HL-60/S4 (cell line): ENCODE measurements around the gene CCDC85C.

Experiments
- in situ Hi-C: fragments of 300-500 bp; cut with MboI; formaldehyde crosslinking; loops from 2 replicates; pipeline ENCODE4 v1.14.3; 2022; ENCODE audit warnings: low sequenced_read_pairs

The CCDC85C gene

GRCh38 chr14:99544991-99545390 is 59.0 kb downstream of the CCDC85C start:
- in situ Hi-C loops = no loop called here

GRCh38 chr14:99543985-99544384 is 60.0 kb downstream of the CCDC85C start:
- in situ Hi-C loops = no loop called here

GRCh38 chr14:99543370-99543769 is 60.6 kb downstream of the CCDC85C start:
- in situ Hi-C loops = no loop called here

- in situ Hi-C loops = no loop called here
Observed at GRCh38 chr14:99542566-99542965, 61.4 kb downstream of the CCDC85C start.

GRCh38 chr14:99541677-99542470 is 62.1 kb downstream of the CCDC85C start:
- in situ Hi-C loops = no loop called here

GRCh38 chr14:99541211-99541610 is 62.8 kb downstream of the CCDC85C start:
- in situ Hi-C loops = no loop called here

- in situ Hi-C loops = no loop called here
Observed at GRCh38 chr14:99540196-99541032, 63.6 kb downstream of the CCDC85C start.

GRCh38 chr14:99539491-99539890 is 64.5 kb downstream of the CCDC85C start:
- in situ Hi-C loops = no loop called here

- in situ Hi-C loops = no loop called here
Observed at GRCh38 chr14:99538733-99539132, 65.3 kb downstream of the CCDC85C start.

- in situ Hi-C loops = no loop called here
Observed at GRCh38 chr14:99538275-99538674, 65.7 kb downstream of the CCDC85C start.

- in situ Hi-C loops = no loop called here
Observed at GRCh38 chr14:99537399-99537798, 66.6 kb downstream of the CCDC85C start.

GRCh38 chr14:99535908-99536778 is 67.9 kb downstream of the CCDC85C start:
- in situ Hi-C loops = no loop called here

- in situ Hi-C loops = no loop called here
Observed at GRCh38 chr14:99535448-99535847, 68.6 kb downstream of the CCDC85C start.

- in situ Hi-C loops = no loop called here
Observed at GRCh38 chr14:99534863-99535262, 69.1 kb downstream of the CCDC85C start.

- in situ Hi-C loops = no loop called here
Observed at GRCh38 chr14:99534333-99534732, 69.7 kb downstream of the CCDC85C start.

GRCh38 chr14:99532310-99532709 is 71.7 kb downstream of the CCDC85C start:
- in situ Hi-C loops = no loop called here

- in situ Hi-C loops = no loop called here
Observed at GRCh38 chr14:99531251-99532096, 72.5 kb downstream of the CCDC85C start.

- in situ Hi-C loops = no loop called here
Observed at GRCh38 chr14:99530407-99531155, 73.4 kb downstream of the CCDC85C start.

GRCh38 chr14:99529899-99530298 is 74.1 kb downstream of the CCDC85C start:
- in situ Hi-C loops = loop anchor here (10.0 kb wide), 1 partner anchor 105 kb away; no protein-coding TSS in a partner anchor
